NAMALWA (cell line): ENCODE results near the gene ARHGAP31.

Experiments
- DNase-seq: peaks from one replicate; pipeline ENCODE4 v3.0.0-alpha.2; 2015; ENCODE audit warnings: low spot score

The ARHGAP31 gene

DNA sequence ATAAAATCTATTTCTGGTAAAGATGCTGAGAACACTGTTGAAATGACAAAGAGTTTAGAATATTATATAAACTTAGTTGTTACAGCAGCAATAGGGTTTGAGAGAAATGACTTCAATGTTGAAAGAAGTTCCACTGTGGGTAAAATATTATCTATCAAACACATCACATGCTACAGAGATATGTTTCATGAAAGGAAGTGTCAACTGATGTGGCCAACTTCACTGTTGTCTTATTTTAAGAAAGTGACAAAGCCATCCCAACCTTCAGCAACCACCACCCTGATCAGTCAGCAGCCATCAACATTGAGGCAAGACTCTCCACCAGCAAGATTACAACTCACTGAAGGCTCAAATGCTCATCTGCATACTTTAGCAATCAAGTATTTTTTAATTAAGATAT, 149.0 kb downstream of the ARHGAP31 start:
- no peak for DNase-seq

DNA sequence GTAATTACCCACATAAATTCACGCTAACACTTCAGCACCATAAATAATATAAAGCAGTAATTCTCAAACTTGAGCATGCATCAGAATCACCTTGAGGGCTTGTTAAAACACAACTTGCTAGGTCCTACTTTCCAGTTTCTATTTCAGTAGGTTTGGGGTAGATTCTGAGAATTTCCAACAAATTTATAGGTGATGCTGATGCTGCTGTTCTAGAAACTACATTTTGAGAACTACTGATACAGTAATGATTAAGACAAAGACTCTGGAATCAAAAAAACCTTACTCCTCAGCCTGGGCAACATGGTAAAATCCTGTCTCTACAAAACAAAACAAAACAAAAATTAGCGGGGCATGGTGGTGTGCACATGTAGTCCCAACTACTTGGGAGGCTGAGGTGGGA, 150.4 kb downstream of the ARHGAP31 start:
- no peak for DNase-seq

DNA sequence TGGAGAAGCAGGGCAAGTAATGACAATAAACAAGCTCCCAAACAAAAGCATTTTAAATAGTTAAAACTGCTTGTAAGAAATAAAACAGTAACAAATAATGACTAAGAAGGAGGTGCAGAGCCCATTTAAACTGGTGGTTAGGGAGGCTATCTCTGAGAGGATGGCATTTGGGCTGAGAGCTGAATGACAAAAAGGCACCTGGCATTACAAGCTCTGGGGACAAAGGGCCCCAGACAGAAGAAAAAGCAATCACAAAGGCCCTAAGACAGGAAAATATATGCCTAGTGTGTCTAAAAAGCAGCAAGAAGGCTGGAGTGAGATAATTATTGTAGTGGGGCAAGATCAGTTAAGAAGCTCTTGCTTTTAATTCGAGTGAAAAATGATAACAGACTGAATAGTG, 159.6 kb downstream of the ARHGAP31 start:
- no peak for DNase-seq

DNA sequence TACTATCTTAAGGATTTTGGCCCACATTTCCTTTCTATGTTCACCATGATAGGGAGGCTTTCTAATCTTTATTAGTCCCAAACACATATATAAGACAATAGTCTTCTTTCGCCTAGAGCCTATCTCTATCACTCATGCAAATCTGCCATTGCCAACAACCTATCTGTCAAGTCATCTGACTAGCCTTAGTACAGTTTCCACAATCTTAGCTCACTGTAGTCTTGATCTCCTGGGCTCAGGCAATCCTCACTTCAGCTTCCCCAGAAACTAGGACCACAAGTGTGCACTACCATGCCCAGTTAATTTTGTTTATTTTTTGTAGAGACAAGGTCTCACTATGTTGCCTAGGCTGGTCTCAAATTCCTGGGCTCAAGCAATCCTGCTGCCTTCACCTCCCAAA, 162.3 kb downstream of the ARHGAP31 start:
- DNase-seq, result no peak

DNA sequence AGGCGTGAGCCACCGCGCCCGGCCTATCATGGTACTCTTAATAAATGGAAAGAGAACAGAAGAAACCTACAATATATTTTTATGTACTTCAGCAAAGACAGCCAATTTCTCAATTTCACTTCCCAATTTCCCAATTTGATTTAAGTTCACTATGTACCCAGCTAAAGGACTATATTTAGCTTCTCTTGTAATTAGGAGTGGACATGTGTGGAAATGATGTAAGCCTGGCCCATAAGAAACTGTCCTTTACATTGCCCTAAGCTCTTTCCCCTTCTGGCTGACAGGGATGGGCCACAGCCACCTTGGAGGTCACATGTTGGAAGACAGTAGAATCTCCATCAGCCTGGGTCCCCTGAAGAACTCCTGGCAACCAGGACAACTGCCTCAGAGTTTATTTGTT, 163.1 kb downstream of the ARHGAP31 start:
- no peak for DNase-seq

DNA sequence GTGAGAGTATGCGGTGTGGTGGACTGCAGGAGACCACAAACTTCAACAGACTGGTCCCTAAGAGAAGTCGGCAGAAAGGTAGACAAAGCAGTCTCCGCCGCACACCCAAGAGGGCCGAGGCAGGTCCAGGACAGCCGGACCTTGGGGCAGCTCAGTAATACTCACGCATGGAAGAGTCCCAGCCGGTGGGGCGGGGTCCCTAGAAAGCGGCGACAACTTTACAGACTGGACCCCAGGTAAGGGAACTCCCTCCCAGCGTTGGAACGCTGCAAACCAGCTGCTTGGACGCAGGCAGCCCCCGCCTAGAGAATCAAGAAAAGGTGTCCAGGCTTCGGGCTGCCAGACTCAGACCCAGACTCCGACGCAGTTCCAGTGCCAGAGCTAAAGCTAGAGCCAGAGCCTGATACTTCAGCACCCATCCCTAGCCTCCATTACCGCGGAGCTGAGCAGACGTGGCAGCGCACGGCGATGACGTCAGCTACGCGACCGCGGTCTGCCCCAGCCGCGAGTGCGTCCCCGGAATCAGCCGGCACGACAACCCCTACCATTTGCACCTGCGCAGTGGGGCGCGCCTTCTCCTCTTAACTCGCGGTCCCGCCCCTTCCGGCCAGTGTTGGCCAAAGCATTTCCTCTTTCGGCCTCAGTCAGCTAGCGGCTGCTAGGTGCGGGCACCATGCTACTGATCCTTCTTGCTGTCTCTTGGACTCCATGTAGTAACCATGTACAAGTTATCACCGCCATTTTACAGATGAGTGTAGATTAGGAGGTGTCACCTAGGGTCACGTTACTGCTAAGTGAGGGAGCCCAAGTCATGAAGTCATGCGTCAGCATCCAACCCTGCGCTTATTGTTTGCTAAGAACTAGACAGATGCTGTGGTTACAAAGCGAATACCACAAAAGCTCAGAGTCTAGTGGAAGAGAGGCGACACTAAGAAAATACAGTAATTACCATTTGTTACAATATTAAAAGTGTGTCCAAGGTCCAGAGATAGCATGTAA, 169.3 kb downstream of the ARHGAP31 start, which contains the start of gene TMEM39A:
Gene TMEM39A (minus strand): TSS at position 445 of the 999 bp plus-strand sequence. CDS start 1,541 bp downstream, outside the sequence.
- peak; percentile 98 for DNase-seq

DNA sequence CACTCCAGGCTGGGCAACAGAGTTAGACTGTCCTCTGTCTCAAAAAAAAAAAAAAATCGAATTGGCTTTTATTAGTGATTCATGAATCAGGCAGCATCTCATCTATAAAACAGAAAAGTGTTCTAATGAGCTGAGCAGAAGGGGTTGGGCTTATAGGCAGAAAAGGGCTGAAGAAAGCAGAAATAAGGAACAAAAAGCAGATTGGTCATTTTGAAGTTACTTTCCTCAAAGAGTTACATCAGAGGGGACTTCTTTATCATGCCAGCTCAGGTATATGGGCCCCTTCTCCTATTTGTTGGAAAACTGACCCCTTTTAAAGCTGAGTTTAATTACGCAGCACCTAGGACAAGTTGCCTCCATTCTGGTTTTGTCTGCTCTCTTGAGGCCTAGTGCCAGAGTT, 173.9 kb downstream of the ARHGAP31 start:
- peak; percentile 33 for DNase-seq

DNA sequence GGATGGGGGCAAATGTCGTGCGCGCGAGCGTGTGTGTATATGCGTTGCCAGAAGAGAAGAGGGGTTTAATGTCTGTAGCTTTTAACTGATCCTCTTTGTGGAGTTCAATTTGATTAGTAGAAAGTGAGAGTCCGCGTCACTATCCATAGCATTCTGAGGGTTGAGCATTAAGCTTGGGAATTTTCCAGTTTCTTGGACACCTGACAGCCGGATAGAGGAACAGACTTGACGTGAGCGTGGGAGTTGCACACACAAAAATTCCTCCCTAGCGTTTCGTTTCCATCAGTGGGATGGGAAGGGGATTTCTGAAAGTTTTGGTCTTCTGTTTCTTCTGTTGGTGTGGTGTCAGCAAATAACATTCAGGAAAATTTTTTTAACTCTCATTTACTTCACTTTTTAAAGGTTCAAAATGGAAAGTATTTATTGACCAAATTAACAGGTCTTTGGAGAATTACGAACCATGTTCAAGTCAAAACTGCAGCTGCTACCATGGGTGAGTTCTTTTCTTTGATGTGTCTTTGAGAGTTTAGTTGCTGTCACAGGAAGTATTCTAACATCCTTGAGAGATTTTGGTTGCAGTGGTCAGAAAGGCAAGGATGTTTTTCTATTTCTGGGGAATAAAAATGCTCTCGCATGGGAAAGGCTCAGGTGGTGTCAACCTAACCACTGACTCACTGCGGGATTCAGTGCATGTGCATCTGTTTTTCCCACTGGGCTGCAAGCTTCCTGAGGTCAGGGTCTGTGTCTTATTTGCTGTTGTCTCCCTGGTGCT, 175.4 kb downstream of the ARHGAP31 start:
- peak; percentile 47 for DNase-seq
